Bladder microvascular endothelial cell (primary cell): ENCODE data around the gene PROX2. TPM values are rescaled to one million over a fixed set of nuclear protein-coding genes. Genes with fewer than 3 reads are reported as not detected.

Experiments used
- total RNA-seq: library from RNA; depleted of rRNA; stranded (reverse); fragments of >200 nt; gene quantifications from 2 replicates; pipeline ENCODE4 v1.2.3, GENCODE V29; 2014

Gene PROX2
- total RNA-seq = not detected in 2 replicates

GRCh38 chr14:74875941-74876913 lies at the start of gene PROX2:
Gene PROX2 (minus strand): TSS chr14:74876145. CDS start chr14:74863834, 12,311 bp downstream.

GRCh38 chr14:74922752-74923401 lies 46.9 kb upstream of the PROX2 start, which contains the start of gene RPS6KL1:
Gene RPS6KL1 (minus strand): TSS chr14:74923260. CDS start chr14:74921541, 1,719 bp downstream.

GRCh38 chr14:74881431-74882102 lies 5.6 kb upstream of the PROX2 start, which contains the start of gene DLST:
Gene DLST (plus strand): TSS chr14:74881916. CDS start chr14:74881954, 38 bp downstream.

Other genes starting within 250 kb of the PROX2 start
- 19.1 and 44.4 TPM in 2 replicates for gene AREL1, start 163.1 kb downstream of the PROX2 start, total RNA-seq
- gene FCF1, start 163.0 kb downstream of the PROX2 start, total RNA-seq = 12.8 and 33.0 TPM in 2 replicates
- 19.1 and 66.7 TPM in 2 replicates for gene YLPM1, start 112.8 kb downstream of the PROX2 start, total RNA-seq
- 46.1 and 73.6 TPM in 2 replicates for gene DLST, start 5.8 kb upstream of the PROX2 start, total RNA-seq
- gene RPS6KL1, start 47.1 kb upstream of the PROX2 start, total RNA-seq = 7.0 and 15.9 TPM in 2 replicates
- 121 and 214 TPM in 2 replicates for gene PGF, start 79.5 kb upstream of the PROX2 start, total RNA-seq
- 87.8 and 126 TPM in 2 replicates for gene EIF2B2, start 126.8 kb upstream of the PROX2 start, total RNA-seq
- gene MLH3, start 175.3 kb upstream of the PROX2 start, total RNA-seq = 6.8 and 18.4 TPM in 2 replicates
- 8.7 and 13.7 TPM in 2 replicates for gene ACYP1, start 187.9 kb upstream of the PROX2 start, total RNA-seq
- gene ZC2HC1C, start 193.5 kb upstream of the PROX2 start, total RNA-seq = 0.49 and 0.63 TPM in 2 replicates